Fibroblast of lung (primary cell): Measurements from ENCODE around the gene DCAF4L1. TPM values are rescaled to one million over a fixed set of nuclear protein-coding genes. Genes with fewer than 3 reads are reported as not detected.

ENCODE experiments used
- DNase-seq, 2 donors: peaks; one replicate each; pipeline versions ENCODE4 v3.0.0 to v3.0.0-alpha.2; 2010; ENCODE audit warnings: low read depth in 2 of 2
- H2AFZ ChIP-seq: 2 replicates; pipeline ENCODE4 v1.5.1; 2012; ENCODE audit warnings: low read length, control low read depth, inconsistent platforms
- H3K27ac ChIP-seq: 2 replicates; pipeline ENCODE4 v1.5.1; 2011; ENCODE audit warnings: low read length, control low read depth; ENCODE audit not compliant: insufficient read depth
- H3K27me3 ChIP-seq: 2 replicates; pipeline ENCODE4 v1.5.1; 2011; ENCODE audit warnings: mild to moderate bottlenecking, low read length; ENCODE audit not compliant: control insufficient read depth, insufficient read depth
- H3K36me3 ChIP-seq: 2 replicates; pipeline ENCODE4 v1.5.1; 2011; ENCODE audit warnings: low read length; ENCODE audit not compliant: control insufficient read depth, insufficient read depth
- H3K4me1 ChIP-seq: 2 replicates; pipeline ENCODE4 v1.5.1; 2011; ENCODE audit warnings: low read length; ENCODE audit not compliant: control insufficient read depth, insufficient read depth; ENCODE audit errors: extremely low read depth
- H3K4me2 ChIP-seq: 2 replicates; pipeline ENCODE4 v1.5.1; 2011; ENCODE audit warnings: low read length, control low read depth; ENCODE audit not compliant: insufficient read depth; ENCODE audit errors: extremely low read depth
- H3K4me3 ChIP-seq, 4 experiments: fragments of 200-600 bp in 1 of 4; sonication (generic) in 1 of 4; replicated peaks in 1 of 4; 2 replicates each; pipeline ENCODE4 v1.5.1; 2011 to 2016; ENCODE audit warnings: low read length in 4 of 4, low read depth in 3 of 4, mild to moderate bottlenecking in 3 of 4, control low read depth in 2 of 4, inconsistent platforms in 1 of 4, mixed read lengths in 1 of 4; ENCODE audit not compliant: insufficient read depth in 1 of 4; ENCODE audit errors: control extremely low read depth in 1 of 4
- H3K79me2 ChIP-seq: 2 replicates; pipeline ENCODE4 v1.5.1; 2012; ENCODE audit warnings: mild to moderate bottlenecking, low read length, inconsistent platforms; ENCODE audit not compliant: control insufficient read depth, insufficient read depth
- H3K9ac ChIP-seq: 2 replicates; pipeline ENCODE4 v1.5.1; 2011; ENCODE audit warnings: mild to moderate bottlenecking, low read length, control low read depth; ENCODE audit not compliant: insufficient read depth
- H3K9me3 ChIP-seq: 2 replicates; pipeline ENCODE4 v1.5.1; 2012; ENCODE audit warnings: low read depth, low read length; ENCODE audit not compliant: control insufficient read depth, insufficient read depth
- H4K20me1 ChIP-seq: 2 replicates; pipeline ENCODE4 v1.5.1; 2011; ENCODE audit warnings: low read length; ENCODE audit not compliant: control insufficient read depth, insufficient read depth; ENCODE audit errors: extremely low read depth
- EZH2 ChIP-seq: IDR thresholded peaks from 2 replicates; pipeline ENCODE4 v1.5.1; 2012; ENCODE audit warnings: low read length, control low read depth, mild to moderate bottlenecking; ENCODE audit errors: missing control alignments
- polyA plus RNA-seq, 2 donors: library from polyadenylated mRNA; depleted of rRNA in 1 of 2; stranded (reverse) in 1 of 2; unstranded in 1 of 2; fragments of >200 nt; gene quantifications; 2 replicates each; pipeline ENCODE4 v1.2.1, GENCODE V29; 2011 to 2012; ENCODE audit warnings: missing spikeins in 1 of 2
- total RNA-seq: library from RNA; depleted of rRNA; stranded (reverse); fragments of >200 nt; gene quantifications from 2 replicates; pipeline ENCODE4 v1.2.1, GENCODE V29; 2014
- TF ChIP-seq, protein P1 (sequence below), 2 donors: IDR thresholded peaks in 1 of 2; conservative IDR thresholded peaks in 1 of 2; 1 replicate in 1 of 2; 2 replicates in 1 of 2; pipeline ENCODE4 v1.5.1; 2011 to 2012; ENCODE audit warnings: low read length in 2 of 2, control low read depth in 1 of 2, inconsistent platforms in 1 of 2, low read depth in 1 of 2, mild to moderate bottlenecking in 1 of 2

DCAF4L1 gene
- total and polyA plus RNA-seq, 2 donors (not counting 1 experiment from before 2014, with no cell fraction given): 0.02 to 0.17 TPM

DNA sequence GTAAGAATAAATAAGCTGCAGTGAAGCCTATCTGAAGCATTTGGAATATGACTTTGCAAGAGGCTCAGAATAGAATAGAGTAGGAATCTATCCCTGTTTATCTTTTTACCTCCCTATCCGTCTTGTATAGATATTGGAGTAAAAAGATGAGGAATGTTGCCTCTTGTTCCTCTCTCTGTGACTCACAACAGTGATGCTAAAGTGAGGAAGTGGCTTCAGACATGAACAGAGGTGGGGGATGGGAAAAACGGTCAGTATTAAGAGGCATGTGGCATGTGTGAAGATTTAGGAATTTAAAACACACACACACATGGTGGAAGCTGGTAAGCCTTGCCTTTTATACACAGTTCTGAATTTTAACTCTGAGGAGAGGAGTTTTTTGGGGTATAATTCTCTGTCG lies 3.8 kb upstream of the DCAF4L1 start:
- H3K4me3 ChIP-seq: no peak overlapping the region

DNA sequence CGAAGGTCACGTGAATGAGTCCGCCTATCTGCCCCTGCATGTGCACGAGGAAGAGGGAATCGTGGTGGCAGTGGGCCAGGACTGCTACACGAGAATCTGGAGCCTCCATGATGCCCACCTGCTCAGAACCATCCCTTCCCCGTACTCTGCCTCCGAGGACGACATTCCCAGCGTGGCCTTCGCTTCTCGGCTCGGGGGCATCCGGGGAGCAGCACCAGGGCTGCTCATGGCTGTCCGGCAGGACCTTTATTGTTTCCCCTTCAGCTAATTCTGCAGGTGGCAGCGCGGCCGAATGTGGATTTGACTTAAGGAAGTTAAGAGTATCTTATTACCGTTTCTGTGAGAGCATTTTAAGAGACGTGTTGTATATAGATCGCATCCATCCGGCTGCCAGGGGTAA lies 1.2 kb downstream of the DCAF4L1 start:
- Histone ChIP-seq H2AFZ (no peak overlapping the region), H3K27me3 (no peaks in the 10 kb centered on the region), H3K9ac (no peak overlapping the region), H4K20me1 (no peaks in the 10 kb centered on the region), H3K36me3 (no peaks in the 10 kb centered on the region), H3K27ac (no peak overlapping the region), H3K4me2 (no peak overlapping the region), H3K4me1 (peaks cover 3% of the 10 kb centered on the region), H3K9me3 (no peaks in the 10 kb centered on the region), H3K79me2 (no peaks in the 10 kb centered on the region), H3K4me3 (no peak overlapping the region)
- TF ChIP-seq, protein P1, sequence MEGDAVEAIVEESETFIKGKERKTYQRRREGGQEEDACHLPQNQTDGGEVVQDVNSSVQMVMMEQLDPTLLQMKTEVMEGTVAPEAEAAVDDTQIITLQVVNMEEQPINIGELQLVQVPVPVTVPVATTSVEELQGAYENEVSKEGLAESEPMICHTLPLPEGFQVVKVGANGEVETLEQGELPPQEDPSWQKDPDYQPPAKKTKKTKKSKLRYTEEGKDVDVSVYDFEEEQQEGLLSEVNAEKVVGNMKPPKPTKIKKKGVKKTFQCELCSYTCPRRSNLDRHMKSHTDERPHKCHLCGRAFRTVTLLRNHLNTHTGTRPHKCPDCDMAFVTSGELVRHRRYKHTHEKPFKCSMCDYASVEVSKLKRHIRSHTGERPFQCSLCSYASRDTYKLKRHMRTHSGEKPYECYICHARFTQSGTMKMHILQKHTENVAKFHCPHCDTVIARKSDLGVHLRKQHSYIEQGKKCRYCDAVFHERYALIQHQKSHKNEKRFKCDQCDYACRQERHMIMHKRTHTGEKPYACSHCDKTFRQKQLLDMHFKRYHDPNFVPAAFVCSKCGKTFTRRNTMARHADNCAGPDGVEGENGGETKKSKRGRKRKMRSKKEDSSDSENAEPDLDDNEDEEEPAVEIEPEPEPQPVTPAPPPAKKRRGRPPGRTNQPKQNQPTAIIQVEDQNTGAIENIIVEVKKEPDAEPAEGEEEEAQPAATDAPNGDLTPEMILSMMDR (conservative IDR thresholded peaks at IDR 0.05 in 1 of 2, IDR thresholded peaks at IDR 0.05 in 1 of 2; ENCODE audit: low read depth in 1 of 2, low read length in 2 of 2): no peak
- no peak for TF ChIP-seq EZH2
- no peak for DNase-seq

More for the DNA sequence above, 3.8 kb upstream of the DCAF4L1 start:
- Histone ChIP-seq H3K9ac (no peak overlapping the region), H3K79me2 (no peaks in the 10 kb centered on the region), H3K27ac (no peak overlapping the region), H3K4me2 (no peak overlapping the region), H3K27me3 (no peaks in the 10 kb centered on the region), H3K36me3 (no peaks in the 10 kb centered on the region), H3K9me3 (no peaks in the 10 kb centered on the region), H4K20me1 (no peaks in the 10 kb centered on the region), H2AFZ (peak overlapping the region; percentile 46), H3K4me1 (peaks cover 4% of the 10 kb centered on the region)
- peak; percentile 2 to 48 for DNase-seq
- no peak for TF ChIP-seq EZH2
- TF ChIP-seq, protein P1 (conservative IDR thresholded peaks at IDR 0.05 in 1 of 2, IDR thresholded peaks at IDR 0.05 in 1 of 2; ENCODE audit: low read depth in 1 of 2, low read length in 2 of 2): no peak

DNA sequence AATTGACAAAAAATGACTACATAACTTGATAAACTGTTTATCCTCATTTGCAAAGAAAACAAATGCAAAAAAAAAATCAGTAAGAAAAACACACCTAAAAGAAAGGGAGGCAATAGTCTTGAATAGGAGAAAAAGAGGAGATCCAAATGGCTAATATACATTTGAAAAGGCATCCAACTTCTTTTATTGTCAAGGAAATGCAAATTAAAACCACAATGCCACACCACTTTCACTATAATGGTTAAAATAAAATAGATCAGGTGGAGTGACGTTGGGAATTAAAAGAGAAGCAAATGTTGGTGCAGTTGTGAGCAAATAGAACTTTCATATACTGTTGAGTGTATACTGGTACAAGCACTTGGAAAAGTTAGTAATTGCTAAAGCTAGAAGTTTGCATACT lies 3.6 kb downstream of the DCAF4L1 start:
- TF ChIP-seq, protein P1 (conservative IDR thresholded peaks at IDR 0.05 in 1 of 2, IDR thresholded peaks at IDR 0.05 in 1 of 2; ENCODE audit: low read depth in 1 of 2, low read length in 2 of 2): no peak
- no peak for TF ChIP-seq EZH2
- no peak for DNase-seq
- H3K27ac ChIP-seq: no peak overlapping the region
- no peaks in the 10 kb centered on the region for H3K9me3 ChIP-seq
- H3K27me3 ChIP-seq: no peaks in the 10 kb centered on the region
- H3K79me2 ChIP-seq: peaks cover 4% of the 10 kb centered on the region
- H3K4me2 ChIP-seq: no peak overlapping the region
- H3K4me1 ChIP-seq: no peaks in the 10 kb centered on the region
- H2AFZ ChIP-seq: no peak overlapping the region
- no peak overlapping the region for H3K9ac ChIP-seq
- H3K4me3 ChIP-seq: no peak overlapping the region
- no peaks in the 10 kb centered on the region for H4K20me1 ChIP-seq
- H3K36me3 ChIP-seq: no peaks in the 10 kb centered on the region
